ENCODE data around the gene WNT5A.

- TF ChIP-seq, protein P1, sequence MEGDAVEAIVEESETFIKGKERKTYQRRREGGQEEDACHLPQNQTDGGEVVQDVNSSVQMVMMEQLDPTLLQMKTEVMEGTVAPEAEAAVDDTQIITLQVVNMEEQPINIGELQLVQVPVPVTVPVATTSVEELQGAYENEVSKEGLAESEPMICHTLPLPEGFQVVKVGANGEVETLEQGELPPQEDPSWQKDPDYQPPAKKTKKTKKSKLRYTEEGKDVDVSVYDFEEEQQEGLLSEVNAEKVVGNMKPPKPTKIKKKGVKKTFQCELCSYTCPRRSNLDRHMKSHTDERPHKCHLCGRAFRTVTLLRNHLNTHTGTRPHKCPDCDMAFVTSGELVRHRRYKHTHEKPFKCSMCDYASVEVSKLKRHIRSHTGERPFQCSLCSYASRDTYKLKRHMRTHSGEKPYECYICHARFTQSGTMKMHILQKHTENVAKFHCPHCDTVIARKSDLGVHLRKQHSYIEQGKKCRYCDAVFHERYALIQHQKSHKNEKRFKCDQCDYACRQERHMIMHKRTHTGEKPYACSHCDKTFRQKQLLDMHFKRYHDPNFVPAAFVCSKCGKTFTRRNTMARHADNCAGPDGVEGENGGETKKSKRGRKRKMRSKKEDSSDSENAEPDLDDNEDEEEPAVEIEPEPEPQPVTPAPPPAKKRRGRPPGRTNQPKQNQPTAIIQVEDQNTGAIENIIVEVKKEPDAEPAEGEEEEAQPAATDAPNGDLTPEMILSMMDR (IDR thresholded peaks at IDR 0.05 in 8 of 11, conservative IDR thresholded peaks at IDR 0.05 in 3 of 11), result no peak
- TF ChIP-seq POLR2A (IDR thresholded peaks at IDR 0.05), result no peak
These were observed 13.6 kb upstream of the WNT5A start for GRCh38 chr3:55500555-55501330.

Measured in spleen (tissue), 7 donors.